Nephron progenitor cell (in vitro differentiated cells): ENCODE data around the gene DOCK11.

Experiments
- DNase-seq: peaks from one replicate; pipeline ENCODE4 v3.0.0; 2021
- H3K27ac Mint-ChIP-seq: 2 replicates; pipeline ENCODE4 v1.8.0; 2021; ENCODE audit warnings: mild to moderate bottlenecking, moderate library complexity, mixed read lengths
- H3K27me3 Mint-ChIP-seq: 2 replicates; pipeline ENCODE4 v1.8.0; 2021; ENCODE audit warnings: mild to moderate bottlenecking, low read depth, mixed read lengths; ENCODE audit not compliant: poor library complexity
- H3K36me3 Mint-ChIP-seq: 2 replicates; pipeline ENCODE4 v1.8.0; 2021; ENCODE audit warnings: low read depth, mixed read lengths
- H3K4me1 Mint-ChIP-seq: 2 replicates; pipeline ENCODE4 v1.8.0; 2021; ENCODE audit warnings: mixed read lengths
- H3K4me3 Mint-ChIP-seq: 2 replicates; pipeline ENCODE4 v1.8.0; 2021; ENCODE audit warnings: mild to moderate bottlenecking, moderate library complexity, mixed read lengths
- H3K9me3 Mint-ChIP-seq: 2 replicates; pipeline ENCODE4 v1.8.0; 2021; ENCODE audit warnings: mild to moderate bottlenecking, moderate library complexity, mixed read lengths
- CTCF ChIP-seq: fragments of 200-600 bp; sonication (generic); IDR thresholded peaks from 2 replicates; pipeline ENCODE4 v1.5.0; 2021; ENCODE audit warnings: antibody characterized with exemption

The DOCK11 gene

GRCh38 chrX:118530219-118530911 is 34.8 kb downstream of the DOCK11 start:
- Mint-ChIP-seq H3K27me3 (no peaks in the 10 kb centered on the region), H3K27ac (peak overlapping the region; percentile 77), H3K4me1 (peaks cover 72% of the 10 kb centered on the region), H3K36me3 (peaks cover 23% of the 10 kb centered on the region), H3K9me3 (peaks cover 54% of the 10 kb centered on the region), H3K4me3 (no peak overlapping the region)
- no peak for TF ChIP-seq CTCF
- no peak for DNase-seq

GRCh38 chrX:118534716-118535493 is 39.3 kb downstream of the DOCK11 start:
- peak overlapping the region; percentile 97 for H3K27ac Mint-ChIP-seq
- TF ChIP-seq CTCF = no peak
- H3K4me3 Mint-ChIP-seq = peak overlapping the region; percentile 69
- DNase-seq = no peak
- peaks cover 40% of the 10 kb centered on the region for H3K9me3 Mint-ChIP-seq
- H3K36me3 Mint-ChIP-seq = peaks cover 21% of the 10 kb centered on the region
- peaks cover 63% of the 10 kb centered on the region for H3K4me1 Mint-ChIP-seq
- H3K27me3 Mint-ChIP-seq = no peaks in the 10 kb centered on the region

- peaks cover 34% of the 10 kb centered on the region for H3K9me3 Mint-ChIP-seq
- peaks cover 52% of the 10 kb centered on the region for H3K4me1 Mint-ChIP-seq
- peaks cover 13% of the 10 kb centered on the region for H3K36me3 Mint-ChIP-seq
- no peak for DNase-seq
- no peaks in the 10 kb centered on the region for H3K27me3 Mint-ChIP-seq
- peak overlapping the region; percentile 24 for H3K4me3 Mint-ChIP-seq
- no peak for TF ChIP-seq CTCF
- H3K27ac Mint-ChIP-seq = no peak overlapping the region
Measured at GRCh38 chrX:118536204-118536603, 40.6 kb downstream of the DOCK11 start.

- H3K27ac Mint-ChIP-seq = peak overlapping the region; percentile 76
Measured at GRCh38 chrX:118536687-118537461, 41.3 kb downstream of the DOCK11 start.

GRCh38 chrX:118538386-118538785 is 42.8 kb downstream of the DOCK11 start:
- Mint-ChIP-seq H3K27me3 (no peaks in the 10 kb centered on the region), H3K4me1 (peaks cover 41% of the 10 kb centered on the region), H3K36me3 (peaks cover 7% of the 10 kb centered on the region), H3K27ac (no peak overlapping the region), H3K4me3 (no peak overlapping the region), H3K9me3 (peaks cover 23% of the 10 kb centered on the region)
- TF ChIP-seq CTCF = no peak
- no peak for DNase-seq

More at GRCh38 chrX:118536687-118537461, 41.3 kb downstream of the DOCK11 start:
- peak; percentile 10 for DNase-seq
- peak; percentile 26 for TF ChIP-seq CTCF
- H3K4me3 Mint-ChIP-seq = peak overlapping the region; percentile 24
- H3K9me3 Mint-ChIP-seq = peaks cover 31% of the 10 kb centered on the region
- peaks cover 49% of the 10 kb centered on the region for H3K4me1 Mint-ChIP-seq
- no peaks in the 10 kb centered on the region for H3K27me3 Mint-ChIP-seq
- peaks cover 10% of the 10 kb centered on the region for H3K36me3 Mint-ChIP-seq
